ENCODE results near the gene CDH5.
A peak's percentile ranks its signal among the peaks of the same experiment; 100 is the strongest.

The CDH5 gene

GRCh38 chr16:66369055-66369592, 2.6 kb downstream of the CDH5 start:
- no peak for TF ChIP-seq FOXP2 (optimal IDR thresholded peaks at IDR 0.05; ENCODE audit: borderline replicate concordance, extremely low read depth, extremely low read length, insufficient read depth)
- peak; percentile 46; the same call in 1 of the 2 replicates for TF ChIP-seq POLR2AphosphoS5 (IDR thresholded peaks at IDR 0.05; ENCODE audit: low read depth, low read length)

DNA sequence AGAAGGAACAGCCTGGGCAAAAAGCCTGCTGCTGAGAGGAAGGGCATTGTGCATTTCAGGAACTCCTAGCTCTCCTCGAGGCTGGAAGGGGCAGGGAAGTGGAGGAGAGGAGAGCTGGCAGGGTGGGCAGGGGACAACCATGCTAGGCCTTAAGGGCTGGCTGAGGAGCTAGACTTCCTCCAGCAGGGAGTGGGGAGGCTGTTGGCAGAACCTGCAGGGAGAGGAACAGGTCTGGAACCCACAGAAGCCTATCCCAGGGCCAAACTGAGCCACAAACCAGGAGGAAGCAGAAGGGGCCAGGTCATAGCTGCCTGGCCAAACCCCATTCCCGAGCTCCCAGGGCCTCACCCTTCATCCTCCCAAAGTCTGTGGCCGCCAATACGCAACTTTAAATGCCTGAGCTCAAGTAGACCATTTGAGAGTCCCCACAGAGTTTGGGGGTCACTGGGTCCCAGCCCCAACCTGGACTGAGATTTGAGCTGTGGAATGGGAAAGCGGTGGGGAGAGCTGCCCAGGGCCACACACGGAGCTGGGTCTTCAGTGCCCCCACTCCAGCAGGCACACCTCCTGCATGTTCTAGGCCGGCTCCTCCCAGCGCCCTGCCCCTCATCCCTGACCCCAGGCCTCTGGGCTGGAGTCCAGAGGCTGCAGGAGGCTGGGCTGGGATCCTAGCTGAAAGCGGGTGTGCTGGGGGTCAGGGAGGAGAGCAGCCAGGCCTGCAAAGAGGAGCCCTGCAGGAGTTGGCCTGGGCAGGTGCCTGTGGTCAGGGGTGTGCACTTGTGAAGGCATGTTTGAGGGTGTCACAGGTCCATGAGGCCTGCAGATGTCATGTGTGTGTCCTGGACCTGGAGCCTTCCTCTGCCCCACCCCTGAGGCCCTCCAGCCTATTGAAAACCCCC, 4.5 kb downstream of the CDH5 start:
- TF ChIP-seq SIN3A (IDR thresholded peaks at IDR 0.05; ENCODE audit: borderline replicate concordance, insufficient read depth, low read length) (no peak), FOXP2 (optimal IDR thresholded peaks at IDR 0.05; ENCODE audit: borderline replicate concordance, extremely low read depth, extremely low read length, insufficient read depth) (no peak), TAF1 (IDR thresholded peaks at IDR 0.05; ENCODE audit: borderline replicate concordance, insufficient read depth, low read length) (no peak), POLR2AphosphoS5 (IDR thresholded peaks at IDR 0.05; ENCODE audit: low read depth, low read length) (no peak)
- TF ChIP-seq, protein P1, sequence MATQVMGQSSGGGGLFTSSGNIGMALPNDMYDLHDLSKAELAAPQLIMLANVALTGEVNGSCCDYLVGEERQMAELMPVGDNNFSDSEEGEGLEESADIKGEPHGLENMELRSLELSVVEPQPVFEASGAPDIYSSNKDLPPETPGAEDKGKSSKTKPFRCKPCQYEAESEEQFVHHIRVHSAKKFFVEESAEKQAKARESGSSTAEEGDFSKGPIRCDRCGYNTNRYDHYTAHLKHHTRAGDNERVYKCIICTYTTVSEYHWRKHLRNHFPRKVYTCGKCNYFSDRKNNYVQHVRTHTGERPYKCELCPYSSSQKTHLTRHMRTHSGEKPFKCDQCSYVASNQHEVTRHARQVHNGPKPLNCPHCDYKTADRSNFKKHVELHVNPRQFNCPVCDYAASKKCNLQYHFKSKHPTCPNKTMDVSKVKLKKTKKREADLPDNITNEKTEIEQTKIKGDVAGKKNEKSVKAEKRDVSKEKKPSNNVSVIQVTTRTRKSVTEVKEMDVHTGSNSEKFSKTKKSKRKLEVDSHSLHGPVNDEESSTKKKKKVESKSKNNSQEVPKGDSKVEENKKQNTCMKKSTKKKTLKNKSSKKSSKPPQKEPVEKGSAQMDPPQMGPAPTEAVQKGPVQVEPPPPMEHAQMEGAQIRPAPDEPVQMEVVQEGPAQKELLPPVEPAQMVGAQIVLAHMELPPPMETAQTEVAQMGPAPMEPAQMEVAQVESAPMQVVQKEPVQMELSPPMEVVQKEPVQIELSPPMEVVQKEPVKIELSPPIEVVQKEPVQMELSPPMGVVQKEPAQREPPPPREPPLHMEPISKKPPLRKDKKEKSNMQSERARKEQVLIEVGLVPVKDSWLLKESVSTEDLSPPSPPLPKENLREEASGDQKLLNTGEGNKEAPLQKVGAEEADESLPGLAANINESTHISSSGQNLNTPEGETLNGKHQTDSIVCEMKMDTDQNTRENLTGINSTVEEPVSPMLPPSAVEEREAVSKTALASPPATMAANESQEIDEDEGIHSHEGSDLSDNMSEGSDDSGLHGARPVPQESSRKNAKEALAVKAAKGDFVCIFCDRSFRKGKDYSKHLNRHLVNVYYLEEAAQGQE (IDR thresholded peaks at IDR 0.05; ENCODE audit: insufficient read depth in 1 of 2, low read depth in 2 of 2, low read length in 2 of 2) = no peak

GRCh38 chr16:66372078-66372897, 5.8 kb downstream of the CDH5 start:
- TF ChIP-seq FOXP2 (optimal IDR thresholded peaks at IDR 0.05; ENCODE audit: borderline replicate concordance, extremely low read depth, extremely low read length, insufficient read depth) (no peak), POLR2AphosphoS5 (IDR thresholded peaks at IDR 0.05; ENCODE audit: low read depth, low read length) (no peak), SIN3A (IDR thresholded peaks at IDR 0.05; ENCODE audit: borderline replicate concordance, insufficient read depth, low read length) (no peak), TAF1 (IDR thresholded peaks at IDR 0.05; ENCODE audit: borderline replicate concordance, insufficient read depth, low read length) (no peak)
- TF ChIP-seq, protein P1 (IDR thresholded peaks at IDR 0.05; ENCODE audit: insufficient read depth in 1 of 2, low read depth in 2 of 2, low read length in 2 of 2) = no peak

- no peak for TF ChIP-seq POLR2AphosphoS5 (IDR thresholded peaks at IDR 0.05; ENCODE audit: low read depth, low read length)
- no peak for TF ChIP-seq SIN3A (IDR thresholded peaks at IDR 0.05; ENCODE audit: borderline replicate concordance, insufficient read depth, low read length)
- TF ChIP-seq, protein P1 (IDR thresholded peaks at IDR 0.05; ENCODE audit: insufficient read depth in 1 of 2, low read depth in 2 of 2, low read length in 2 of 2) = no peak
- TF ChIP-seq FOXP2 (optimal IDR thresholded peaks at IDR 0.05; ENCODE audit: borderline replicate concordance, extremely low read depth, extremely low read length, insufficient read depth) = no peak
- TF ChIP-seq TAF1 (IDR thresholded peaks at IDR 0.05; ENCODE audit: borderline replicate concordance, insufficient read depth, low read length) = no peak
These were observed 6.3 kb downstream of the CDH5 start for GRCh38 chr16:66372898-66373155.

DNA sequence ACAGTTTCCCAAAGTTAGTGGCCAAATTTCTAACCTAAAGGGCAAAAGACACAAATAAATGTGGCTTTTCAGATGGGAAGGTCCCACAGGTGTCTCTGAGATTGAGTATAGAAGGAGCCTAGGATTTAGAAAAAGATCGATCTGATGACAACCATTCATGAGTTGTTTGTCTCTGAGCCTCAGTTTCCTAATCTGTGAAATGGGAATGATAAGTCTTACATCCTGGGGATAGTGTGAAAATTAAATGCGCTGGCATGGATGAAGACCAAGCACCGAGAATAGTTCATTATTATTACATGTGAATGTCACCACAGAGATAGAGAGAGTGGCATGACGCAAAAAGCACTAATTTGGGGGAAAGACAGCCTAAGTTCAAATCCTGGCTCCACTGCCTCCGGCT, 7.2 kb downstream of the CDH5 start:
- TF ChIP-seq POLR2AphosphoS5 (IDR thresholded peaks at IDR 0.05; ENCODE audit: low read depth, low read length) (no peak), FOXP2 (optimal IDR thresholded peaks at IDR 0.05; ENCODE audit: borderline replicate concordance, extremely low read depth, extremely low read length, insufficient read depth) (no peak), TAF1 (IDR thresholded peaks at IDR 0.05; ENCODE audit: borderline replicate concordance, insufficient read depth, low read length) (no peak), SIN3A (IDR thresholded peaks at IDR 0.05; ENCODE audit: borderline replicate concordance, insufficient read depth, low read length) (no peak)
- TF ChIP-seq, protein P1 (IDR thresholded peaks at IDR 0.05; ENCODE audit: insufficient read depth in 1 of 2, low read depth in 2 of 2, low read length in 2 of 2) = no peak

Data from PFSK-1 (cell line).